Thyroid gland (tissue), 4 donors: ENCODE results near the gene MYH10.

Experiments used
- POLR2A ChIP-seq, 2 donors: fragments of 450-650 bp; IDR thresholded peaks; one replicate each; pipeline ENCODE4 v1.6.1; 2017; ENCODE audit warnings: antibody characterized with exemption in 2 of 2, mild to moderate bottlenecking in 2 of 2, moderate library complexity in 1 of 2
- TF ChIP-seq, protein P1 (sequence below), 6 experiments: fragments of 200-600 bp in 3 of 6; fragments of 450-650 bp in 3 of 6; sonication (generic) in 3 of 6; IDR thresholded peaks; one replicate each; pipeline ENCODE4 v1.5.1; 2016 to 2019; ENCODE audit warnings: antibody characterized with exemption in 6 of 6, mild to moderate bottlenecking in 2 of 6, inconsistent platforms in 1 of 6, moderate library complexity in 1 of 6

DNA sequence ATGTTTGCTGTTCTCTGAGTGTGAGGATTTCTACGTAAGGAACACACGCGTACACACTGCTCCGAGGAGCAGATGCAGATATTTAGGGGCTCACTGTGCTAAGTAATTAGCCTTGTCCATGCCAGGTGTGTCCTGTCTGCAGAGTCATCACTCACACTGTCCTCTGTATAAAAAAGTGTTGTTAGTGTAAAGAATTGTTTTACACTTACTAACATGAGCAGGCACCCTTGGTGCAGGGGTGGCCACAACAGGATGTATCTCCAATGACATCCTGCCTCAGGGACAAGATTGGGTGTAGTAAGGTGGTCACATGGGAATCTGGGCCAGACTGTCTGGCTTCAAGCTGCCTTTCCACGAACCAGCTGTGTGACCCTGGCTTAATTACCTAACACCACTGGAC, 130.9 kb downstream of the MYH10 start:
- TF ChIP-seq POLR2A (IDR thresholded peaks at IDR 0.05): no peak
- TF ChIP-seq, protein P1, sequence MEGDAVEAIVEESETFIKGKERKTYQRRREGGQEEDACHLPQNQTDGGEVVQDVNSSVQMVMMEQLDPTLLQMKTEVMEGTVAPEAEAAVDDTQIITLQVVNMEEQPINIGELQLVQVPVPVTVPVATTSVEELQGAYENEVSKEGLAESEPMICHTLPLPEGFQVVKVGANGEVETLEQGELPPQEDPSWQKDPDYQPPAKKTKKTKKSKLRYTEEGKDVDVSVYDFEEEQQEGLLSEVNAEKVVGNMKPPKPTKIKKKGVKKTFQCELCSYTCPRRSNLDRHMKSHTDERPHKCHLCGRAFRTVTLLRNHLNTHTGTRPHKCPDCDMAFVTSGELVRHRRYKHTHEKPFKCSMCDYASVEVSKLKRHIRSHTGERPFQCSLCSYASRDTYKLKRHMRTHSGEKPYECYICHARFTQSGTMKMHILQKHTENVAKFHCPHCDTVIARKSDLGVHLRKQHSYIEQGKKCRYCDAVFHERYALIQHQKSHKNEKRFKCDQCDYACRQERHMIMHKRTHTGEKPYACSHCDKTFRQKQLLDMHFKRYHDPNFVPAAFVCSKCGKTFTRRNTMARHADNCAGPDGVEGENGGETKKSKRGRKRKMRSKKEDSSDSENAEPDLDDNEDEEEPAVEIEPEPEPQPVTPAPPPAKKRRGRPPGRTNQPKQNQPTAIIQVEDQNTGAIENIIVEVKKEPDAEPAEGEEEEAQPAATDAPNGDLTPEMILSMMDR (IDR thresholded peaks at IDR 0.05): no peak
